SK-N-SH (cell line): Measurements from ENCODE around the gene CARMIL3. TPM values are rescaled to one million over a fixed set of nuclear protein-coding genes. Genes with fewer than 3 reads are reported as not detected.

ENCODE experiments used
- CTCF ChIA-PET: fragments of 300-600, 350-600 bp; formaldehyde crosslinking; extraction: SDS; loops from one replicate; lab custom pipeline; 2021; lab: Yijun Ruan, JAX
- POLR2A ChIA-PET: fragments of 350-600 bp; sonication (Branson Sonifier 250); formaldehyde crosslinking; extraction: SDS; loops from one replicate; lab custom pipeline; 2020; ENCODE audit warnings: antibody characterized with exemption, inconsistent platforms; lab: Yijun Ruan, JAX
- DNase-seq: peaks from one replicate; pipeline ENCODE4 v3.0.0; 2012
- H2AFZ ChIP-seq: fragments of 200-600 bp; sonication (generic); 2 replicates; pipeline ENCODE4 v1.8.1; 2016; ENCODE audit warnings: antibody characterized with exemption, mild to moderate bottlenecking, low read depth
- H3F3A ChIP-seq: fragments of 200-600 bp; sonication (generic); replicated peaks from 2 replicates; pipeline ENCODE3; 2016; ENCODE audit warnings: antibody characterized with exemption, mild to moderate bottlenecking; ENCODE audit not compliant: insufficient read depth
- H3K27ac ChIP-seq, 2 experiments: fragments of 200-500 bp in 1 of 2; fragments of 200-600 bp in 1 of 2; sonication (Bioruptor generic) in 1 of 2; sonication (generic), shearing (Covaris generic) in 1 of 2; 2 replicates each; pipeline versions ENCODE4 v1.5.1 to v1.6.1; 2014 to 2016; ENCODE audit warnings: low read depth in 2 of 2, inconsistent platforms in 1 of 2, low read length in 1 of 2, mild to moderate bottlenecking in 1 of 2, mixed read lengths in 1 of 2
- H3K27me3 ChIP-seq: fragments of 200-600 bp; sonication (generic), shearing (Covaris generic); 2 replicates; pipeline ENCODE4 v1.6.1; 2016; ENCODE audit warnings: mixed run types; ENCODE audit not compliant: insufficient read depth
- H3K36me3 ChIP-seq, 2 experiments: fragments of 200-500 bp in 1 of 2; fragments of 200-600 bp in 1 of 2; sonication (Bioruptor generic) in 1 of 2; sonication (generic) in 1 of 2; replicated peaks in 1 of 2; 2 replicates each; pipeline versions ENCODE3 to v1.5.1; 2014 to 2016; ENCODE audit warnings: low read length in 1 of 2, mild to moderate bottlenecking in 1 of 2; ENCODE audit not compliant: insufficient read depth in 2 of 2, control insufficient read depth in 1 of 2
- H3K4me1 ChIP-seq, 2 experiments: fragments of 200-500 bp in 1 of 2; fragments of 200-600 bp in 1 of 2; sonication (Bioruptor generic) in 1 of 2; sonication (generic), shearing (Covaris generic) in 1 of 2; 2 replicates each; pipeline versions ENCODE4 v1.5.1 to v1.6.1; 2014 to 2016; ENCODE audit warnings: low read depth in 1 of 2, low read length in 1 of 2, mixed run types in 1 of 2; ENCODE audit not compliant: insufficient read depth in 2 of 2, control insufficient read depth in 1 of 2
- H3K4me2 ChIP-seq: fragments of 200-600 bp; sonication (generic), shearing (Covaris generic); 2 replicates; pipeline ENCODE4 v1.6.1; 2017; ENCODE audit warnings: mixed run types
- H3K4me3 ChIP-seq, 2 experiments: fragments of 200-500 bp in 1 of 2; fragments of 200-600 bp in 1 of 2; sonication (Bioruptor generic) in 1 of 2; sonication (generic), shearing (Covaris generic) in 1 of 2; 2 replicates each; pipeline versions ENCODE4 v1.5.1 to v1.8.1; 2014 to 2016; ENCODE audit warnings: low read depth in 2 of 2, inconsistent platforms in 1 of 2, low read length in 1 of 2, mild to moderate bottlenecking in 1 of 2, mixed read lengths in 1 of 2, moderate library complexity in 1 of 2
- H3K79me2 ChIP-seq: fragments of 200-600 bp; sonication (generic); 2 replicates; pipeline ENCODE4 v1.8.1; 2017; ENCODE audit warnings: mild to moderate bottlenecking; ENCODE audit not compliant: insufficient read depth
- H3K9ac ChIP-seq: fragments of 200-600 bp; sonication (generic); 2 replicates; pipeline ENCODE4 v1.6.1; 2017; ENCODE audit warnings: mixed run types
- H3K9me2 ChIP-seq: fragments of 200-600 bp; sonication (generic); 2 replicates; pipeline ENCODE4 v1.6.1; 2017; ENCODE audit warnings: mixed run types
- H3K9me3 ChIP-seq: fragments of 200-600 bp; sonication (generic); 2 replicates; pipeline ENCODE4 v1.6.1; 2017; ENCODE audit warnings: mixed run types, mild to moderate bottlenecking, moderate library complexity
- H4K20me1 ChIP-seq: fragments of 200-600 bp; sonication (generic); 2 replicates; pipeline ENCODE4 v1.6.1; 2017; ENCODE audit warnings: mild to moderate bottlenecking, mixed run types; ENCODE audit not compliant: insufficient read depth
- CHD2 ChIP-seq: fragments of 150-350 bp; IDR thresholded peaks from 2 replicates; pipeline ENCODE4 v1.6.1; 2018; ENCODE audit warnings: low read length; ENCODE audit not compliant: partially characterized antibody
- ELF1 ChIP-seq: IDR thresholded peaks from 2 replicates; pipeline ENCODE4 v1.4.0; 2012
- EZH2phosphoT487 ChIP-seq: fragments of 200-600 bp; sonication (generic); IDR thresholded peaks from 2 replicates; pipeline ENCODE4 v1.6.1; 2017; ENCODE audit warnings: low read depth, mixed run types, mild to moderate bottlenecking, antibody characterized with exemption, moderate library complexity, borderline replicate concordance
- FOXJ3 ChIP-seq: sonication (generic); formaldehyde crosslinking; IDR thresholded peaks from 2 replicates; pipeline ENCODE4 v1.5.1; 2020; ENCODE audit warnings: mild to moderate bottlenecking, missing genetic modification reagents
- GABPA ChIP-seq: IDR thresholded peaks from 2 replicates; pipeline ENCODE4 v1.4.0; 2012; ENCODE audit warnings: low read depth, mild to moderate bottlenecking
- GATA2 ChIP-seq: sonication (generic); formaldehyde crosslinking; IDR thresholded peaks from 2 replicates; pipeline ENCODE4 v1.5.0; 2020; ENCODE audit warnings: mild to moderate bottlenecking, missing genetic modification reagents
- MXI1 ChIP-seq: IDR thresholded peaks from 2 replicates; pipeline ENCODE4 v1.6.1; 2012; ENCODE audit warnings: mild to moderate bottlenecking, low read depth, low read length, improper control_type of control experiment
- RAD21 ChIP-seq: IDR thresholded peaks from 2 replicates; pipeline ENCODE4 v1.6.1; 2012; ENCODE audit warnings: mild to moderate bottlenecking, low read length
- RCOR1 ChIP-seq: fragments of 150-350 bp; IDR thresholded peaks from 2 replicates; pipeline ENCODE4 v1.6.1; 2017; ENCODE audit warnings: antibody characterized with exemption, low read length
- REST ChIP-seq: IDR thresholded peaks from 2 replicates; pipeline ENCODE4 v1.6.1; 2012; ENCODE audit warnings: mild to moderate bottlenecking, low read depth, low read length, moderate library complexity
- TEAD4 ChIP-seq: IDR thresholded peaks from 2 replicates; pipeline ENCODE4 v1.4.0; 2012; ENCODE audit warnings: mild to moderate bottlenecking, borderline replicate concordance; ENCODE audit not compliant: insufficient read depth
- USF1 ChIP-seq: IDR thresholded peaks from 2 replicates; pipeline ENCODE4 v1.4.0; 2012; ENCODE audit warnings: low read depth, borderline replicate concordance
- YY1 ChIP-seq: IDR thresholded peaks from 2 replicates; pipeline ENCODE4 v1.4.0; 2012; ENCODE audit warnings: low read depth, mild to moderate bottlenecking
- WGBS: methylation state at CpG from one replicate; pipeline ENCODE4 v1.1.6; 2017; ENCODE audit warnings: low lambda C conversion rate; 5-methylcytosine and 5-hydroxymethylcytosine counted together
- polyA plus RNA-seq, 3 experiments: library from polyadenylated mRNA; depleted of rRNA; stranded (reverse); fragments of >200 nt; gene quantifications; 2 replicates each; pipeline ENCODE4 v1.2.3, GENCODE V29; 2012

The CARMIL3 gene
- polyA plus RNA-seq, 1 of the 3 experiments (the other 2 are of a cell fraction) = 0.43 TPM

- TF ChIP-seq RAD21 = no peak
- TF ChIP-seq FOXJ3 (CRISPR knock-in tag) = no peak
These were observed 8.6 kb downstream of the CARMIL3 start (continued) for GRCh38 chr14:24060443-24060842.

GRCh38 chr14:24060984-24061913 is 9.4 kb downstream of the CARMIL3 start:
- POLR2A ChIA-PET = interaction anchor here (1.0 kb wide), 1 partner anchor 33 kb away, joined by 3 read pairs; the partner anchor contains the start of gene PCK2
- TF ChIP-seq USF1 (no peak), YY1 (no peak), GABPA (no peak)
- CTCF ChIA-PET = interaction anchor here (1.3 to 42.8 kb wide), 3 partner anchors 15 to 100 kb away, joined by 5 to 1159 read pairs (median 284); partner anchors contain the start of genes CPNE6, IRF9 and PCK2

GRCh38 chr14:24062216-24062980 is 10.6 kb downstream of the CARMIL3 start:
- Histone ChIP-seq H3K36me3 (no peaks in the 10 kb centered on the region), H3K79me2 (no peaks in the 10 kb centered on the region), H3F3A (no peaks in the 10 kb centered on the region), H2AFZ (no peak overlapping the region), H3K27me3 (no peaks in the 10 kb centered on the region; the same call in 1 of the 2 replicates), H3K4me3 (no peak overlapping the region), H3K9ac (no peak overlapping the region), H3K4me2 (no peak overlapping the region), H3K27ac (no peak overlapping the region), H3K9me3 (no peaks in the 10 kb centered on the region), H4K20me1 (no peaks in the 10 kb centered on the region), H3K4me1 (peaks cover 0 to 3% of the 10 kb centered on the region in 2 experiments; a peak in 1 of 4 replicates), H3K9me2 (no peaks in the 10 kb centered on the region)
- WGBS = 52% methylated on average over 8 of the region's 14 CpGs
- ChIA-PET POLR2A (interaction anchor here (1.0 to 1.2 kb wide), 2 partner anchors 32 to 45 kb away, joined by 3 read pairs; partner anchors contain the start of gene PCK2), CTCF (interaction anchor here (1.3 to 42.8 kb wide), 3 partner anchors 14 to 99 kb away, joined by 5 to 1159 read pairs (median 284); partner anchors contain the start of genes CPNE6, IRF9 and PCK2)
- TF ChIP-seq TEAD4 (no peak), EZH2phosphoT487 (no peak), CHD2 (no peak), MXI1 (no peak), GATA2 (CRISPR knock-in tag) (no peak), RCOR1 (no peak), REST (no peak), RAD21 (no peak), GABPA (no peak), ELF1 (no peak)
- peak; percentile 5 for DNase-seq

More at GRCh38 chr14:24060984-24061913, 9.4 kb downstream of the CARMIL3 start:
- peaks cover 0 to 3% of the 10 kb centered on the region in 2 experiments; a peak in 1 of 4 replicates for H3K4me1 ChIP-seq
- H3K27me3 ChIP-seq = no peaks in the 10 kb centered on the region
- no peaks in the 10 kb centered on the region for H4K20me1 ChIP-seq
- H3K4me2 ChIP-seq = no peak overlapping the region
- H3K79me2 ChIP-seq = no peaks in the 10 kb centered on the region
- H3K36me3 ChIP-seq = no peaks in the 10 kb centered on the region
- H3K9me2 ChIP-seq = no peaks in the 10 kb centered on the region
- no peaks in the 10 kb centered on the region for H3K9me3 ChIP-seq
- H2AFZ ChIP-seq = no peak overlapping the region
- H3K9ac ChIP-seq = no peak overlapping the region
- H3K27ac ChIP-seq = no peak overlapping the region
- no peaks in the 10 kb centered on the region for H3F3A ChIP-seq
- no peak overlapping the region for H3K4me3 ChIP-seq
- 88% methylated on average over 7 of the region's 7 CpGs for WGBS
- peak; percentile 2 for DNase-seq
